GM19455 (cell line): ENCODE data around the gene DPH6.
A peak's percentile ranks its signal among the peaks of the same experiment; 100 is the strongest.

ENCODE experiments used
- ATAC-seq: cut with Tn5 transposase; IDR thresholded peaks from one replicate; pipeline ENCODE4 v1.9.1; 2021; ENCODE audit not compliant: unreplicated experiment

DPH6 gene

DNA sequence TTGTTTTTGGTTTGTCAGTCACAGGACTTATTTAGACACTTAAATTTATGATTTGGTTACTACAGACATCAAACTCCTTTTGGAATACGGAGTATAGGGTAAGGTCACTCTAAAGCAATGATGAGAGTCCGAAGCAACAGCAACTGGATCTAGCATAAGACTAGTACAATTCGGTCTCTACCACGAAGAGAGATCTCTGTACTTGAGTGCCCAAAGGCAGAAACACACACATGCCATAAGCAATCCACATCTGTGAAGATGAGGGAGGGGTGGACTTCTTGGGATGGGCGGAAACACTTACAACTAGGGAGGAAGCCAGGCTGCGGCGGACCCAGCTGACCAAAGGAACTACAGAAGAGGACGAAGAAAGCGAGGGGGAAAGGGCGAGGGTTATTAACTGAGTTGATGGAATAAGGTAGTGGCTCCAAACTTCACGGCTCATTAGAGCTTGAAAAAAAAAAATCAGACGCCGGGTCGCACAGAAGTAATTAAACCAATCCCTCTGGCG lies 595 bp downstream of the DPH6 start:
- ATAC-seq, result peak; percentile 18

DNA sequence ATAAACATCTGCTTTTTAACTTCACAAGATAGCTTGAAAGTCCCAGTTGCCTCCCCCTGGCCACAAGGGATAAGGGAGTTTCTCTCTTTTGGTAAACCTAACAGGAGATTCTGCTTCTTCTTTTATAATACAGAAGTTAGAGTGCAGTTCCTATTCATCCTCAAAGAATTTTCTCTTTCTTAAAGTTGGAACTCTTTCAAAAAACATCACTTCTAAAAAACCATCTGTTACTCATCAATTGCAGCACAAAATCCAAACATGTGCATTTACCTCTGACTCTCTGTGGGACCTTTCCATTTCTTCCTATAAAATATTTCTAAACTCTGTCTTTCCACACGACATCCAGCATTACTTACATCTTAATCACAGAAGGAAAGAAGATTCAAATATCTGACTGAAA lies 5.1 kb downstream of the DPH6 start:
- no peak for ATAC-seq

DNA sequence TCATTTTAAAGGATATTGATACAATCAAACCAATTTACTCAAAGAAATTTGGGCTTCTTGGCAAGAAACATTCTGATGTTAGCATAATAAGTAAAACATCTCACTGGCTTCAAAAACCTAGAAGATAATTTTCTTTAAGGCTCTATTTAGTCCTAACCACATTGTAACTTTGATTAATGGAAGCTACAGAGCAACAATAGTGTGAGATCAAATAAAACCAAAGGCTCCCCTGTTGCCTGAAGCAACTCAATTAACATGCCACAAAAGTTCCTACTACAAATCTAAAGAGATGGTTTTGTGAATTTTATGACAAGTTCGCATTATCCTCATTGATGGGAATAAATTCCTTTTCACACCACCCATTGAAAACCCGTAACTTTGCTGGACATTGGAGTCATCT lies 5.9 kb downstream of the DPH6 start:
- ATAC-seq, result no peak

DNA sequence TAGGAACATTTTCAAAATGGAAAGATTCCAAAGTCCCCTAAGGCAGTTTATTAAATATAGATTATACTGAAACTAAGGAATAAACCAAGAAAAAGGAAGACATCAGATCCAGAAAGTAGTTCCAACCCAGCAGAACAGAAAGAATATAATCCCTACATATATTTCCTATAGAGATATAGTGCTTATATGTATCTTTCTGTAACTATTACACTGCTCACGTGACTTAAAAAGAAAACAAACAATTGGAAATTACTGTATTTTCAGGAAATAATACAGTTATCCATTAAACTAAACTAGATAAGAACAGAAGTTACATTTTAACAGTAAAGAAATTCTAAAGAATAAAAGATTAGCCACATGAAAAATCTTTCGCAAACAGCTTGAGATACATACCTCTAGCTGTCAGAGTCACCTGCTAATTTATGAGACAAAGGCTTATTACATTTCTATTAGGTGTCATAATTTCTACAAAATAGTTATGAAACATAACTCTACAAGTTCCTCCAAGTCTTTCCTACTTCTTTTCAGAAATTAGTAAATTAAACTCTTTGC lies 10.5 kb downstream of the DPH6 start:
- ATAC-seq, result no peak

DNA sequence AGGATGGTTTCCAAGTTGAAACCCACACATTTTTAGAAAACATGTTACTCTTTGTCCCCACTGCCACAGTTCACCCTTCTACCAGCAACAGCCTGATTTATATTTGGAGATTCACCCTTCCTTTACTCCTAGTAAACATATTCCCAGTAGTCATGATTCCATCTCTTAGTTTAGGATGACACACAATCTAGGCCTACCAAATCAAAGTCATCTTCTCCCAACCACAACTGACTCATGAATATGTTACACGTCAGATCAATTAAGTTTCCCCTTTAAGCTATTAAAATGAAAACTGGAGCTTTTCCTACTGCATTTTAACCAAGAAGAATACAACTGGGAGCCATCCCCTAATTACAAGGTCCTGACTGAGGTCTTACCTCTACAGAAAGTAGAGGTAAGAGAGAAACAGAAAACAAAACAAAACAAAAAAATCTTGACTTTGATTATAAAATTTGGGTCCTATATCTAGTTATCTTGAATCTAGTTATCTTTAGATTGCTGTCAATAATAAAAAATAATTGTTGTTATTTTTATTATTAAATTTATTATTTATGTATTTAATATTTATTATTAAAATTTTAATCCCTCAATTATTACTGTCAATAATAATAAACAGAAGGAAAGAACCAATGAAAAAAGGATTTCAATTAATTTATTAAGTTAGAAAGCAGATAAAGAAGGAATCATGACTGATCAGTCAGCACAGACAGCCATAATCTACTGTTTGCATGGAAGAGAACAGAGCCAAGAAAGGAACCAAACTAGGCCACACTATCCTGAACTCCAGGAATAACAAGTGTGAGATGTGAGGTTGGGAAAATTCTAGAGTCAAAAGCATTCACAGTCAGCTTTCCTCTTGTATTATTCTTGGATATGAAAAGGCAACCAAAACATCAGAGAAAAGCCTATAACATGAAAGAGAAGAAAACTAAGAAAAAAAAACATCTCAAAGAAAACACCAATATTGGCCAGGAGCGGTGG lies 12.5 kb downstream of the DPH6 start:
- ATAC-seq, result no peak

DNA sequence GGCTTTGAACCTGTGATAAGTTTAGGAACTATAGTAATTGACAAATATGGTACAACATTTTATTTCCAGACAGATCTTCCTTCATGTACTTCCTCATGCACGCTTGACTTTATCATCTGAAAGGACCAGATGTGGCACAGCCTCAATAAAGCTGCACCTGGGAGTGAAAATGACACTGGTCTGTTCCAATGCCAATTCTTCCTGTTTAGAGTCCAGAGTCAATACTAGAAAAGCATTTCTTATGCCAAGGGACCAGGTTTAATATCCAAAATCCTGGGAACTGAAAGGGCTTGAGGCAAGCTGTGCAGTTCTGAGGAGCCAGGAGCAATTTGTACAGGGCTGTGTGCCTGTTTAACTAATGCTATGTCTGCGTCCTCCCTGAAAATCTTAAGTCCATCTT lies 15.3 kb downstream of the DPH6 start:
- no peak for ATAC-seq

DNA sequence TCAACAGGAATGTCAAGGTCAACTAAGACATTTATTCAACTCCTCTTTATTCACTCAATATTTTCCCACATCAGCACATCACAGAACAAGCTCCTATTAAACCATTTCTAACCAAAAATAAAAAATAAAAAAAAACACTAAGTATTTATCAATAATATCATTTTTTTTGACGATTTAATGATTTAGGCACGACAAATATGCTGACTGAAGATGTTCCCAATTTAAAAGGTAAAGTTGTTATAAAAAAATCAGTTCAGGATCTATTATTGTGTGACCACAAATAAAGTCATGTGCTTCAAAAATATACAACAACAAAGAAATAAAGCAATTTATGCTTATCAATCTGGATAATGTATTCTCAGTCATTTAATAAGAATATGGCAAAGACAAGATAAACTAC lies 16.2 kb downstream of the DPH6 start:
- no peak for ATAC-seq

DNA sequence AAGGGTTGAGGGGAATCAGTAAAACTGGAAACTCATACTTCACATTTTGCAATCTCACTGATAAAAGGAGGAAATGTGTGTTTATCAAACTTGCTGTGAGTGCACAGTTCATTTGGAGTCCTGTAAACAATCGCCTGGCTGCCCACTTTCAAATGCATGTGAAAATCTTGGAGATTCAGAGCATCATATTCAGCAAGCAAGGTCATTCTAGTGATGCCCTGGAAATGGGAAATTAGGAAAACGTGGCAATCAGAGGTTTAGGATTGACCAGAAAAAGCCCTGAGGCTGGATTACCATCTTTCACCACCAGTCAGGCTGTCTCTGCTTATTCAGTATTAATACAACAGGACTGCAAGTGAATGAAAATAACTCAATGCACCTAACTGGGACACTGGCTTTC lies 23.9 kb downstream of the DPH6 start:
- ATAC-seq, result no peak

DNA sequence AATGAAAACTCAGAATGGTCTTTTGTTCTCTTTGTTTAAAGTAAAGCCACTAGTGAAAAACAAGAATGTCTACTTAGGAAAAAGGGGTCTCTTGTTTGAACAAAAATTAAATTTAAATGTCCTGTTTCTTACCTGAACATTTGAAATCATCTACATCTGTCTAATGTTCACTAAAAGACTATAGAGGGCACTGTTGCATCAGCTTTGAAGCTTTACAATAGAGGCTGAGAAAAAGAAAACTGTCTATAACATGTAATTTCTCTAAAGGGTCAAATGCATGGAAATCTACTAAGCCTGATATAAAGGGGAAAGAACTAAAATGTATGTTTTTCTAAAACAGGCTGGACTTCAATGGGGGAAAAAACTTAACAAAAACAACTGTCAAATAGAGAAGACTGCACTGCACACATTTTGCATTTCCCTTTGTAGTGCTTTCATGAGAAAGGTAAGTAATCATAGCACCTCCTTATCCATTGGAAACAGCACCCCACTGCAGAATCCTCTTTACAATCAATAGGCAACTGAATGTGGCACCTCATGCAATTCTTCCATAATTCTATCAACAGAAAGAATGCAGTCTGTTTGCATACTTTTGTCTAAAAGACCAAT lies 26.3 kb downstream of the DPH6 start:
- peak; percentile 78 for ATAC-seq

DNA sequence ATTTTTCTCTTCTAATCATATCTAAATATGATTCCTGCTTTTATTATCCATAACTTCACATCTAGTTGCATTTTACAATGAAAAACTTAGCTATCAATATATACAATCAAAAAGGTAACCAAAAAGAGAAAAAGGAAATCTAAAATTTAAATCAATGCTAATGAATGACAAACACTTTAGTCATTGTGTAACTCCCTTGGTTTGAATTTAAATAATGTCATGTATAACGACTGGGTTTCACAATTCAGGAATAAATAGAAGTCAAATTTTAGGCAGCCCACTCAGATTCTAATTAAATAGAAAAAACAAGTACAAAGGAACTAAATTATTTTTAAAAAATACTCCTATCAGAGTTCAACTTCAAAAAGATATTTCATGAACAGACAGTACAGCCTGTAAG lies 26.9 kb downstream of the DPH6 start:
- no peak for ATAC-seq

DNA sequence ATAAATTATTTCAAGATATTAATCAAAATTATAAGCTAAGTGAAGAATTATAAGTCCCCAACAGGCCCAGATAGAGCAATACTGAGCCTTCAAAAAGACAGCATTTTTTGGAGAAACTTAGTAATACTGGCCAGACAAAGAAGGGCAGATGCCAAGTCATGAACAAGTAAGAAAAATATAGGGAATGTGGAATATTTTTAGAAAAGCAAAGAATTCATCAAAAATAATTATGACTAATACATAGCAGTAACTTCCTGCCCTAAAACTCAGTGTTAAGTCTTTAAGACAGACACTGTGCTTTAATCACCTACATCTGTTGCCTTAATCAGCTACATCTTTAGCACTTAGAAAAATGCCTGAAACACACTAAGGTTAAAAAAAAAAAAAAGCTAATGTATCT lies 31.2 kb downstream of the DPH6 start:
- no peak for ATAC-seq

DNA sequence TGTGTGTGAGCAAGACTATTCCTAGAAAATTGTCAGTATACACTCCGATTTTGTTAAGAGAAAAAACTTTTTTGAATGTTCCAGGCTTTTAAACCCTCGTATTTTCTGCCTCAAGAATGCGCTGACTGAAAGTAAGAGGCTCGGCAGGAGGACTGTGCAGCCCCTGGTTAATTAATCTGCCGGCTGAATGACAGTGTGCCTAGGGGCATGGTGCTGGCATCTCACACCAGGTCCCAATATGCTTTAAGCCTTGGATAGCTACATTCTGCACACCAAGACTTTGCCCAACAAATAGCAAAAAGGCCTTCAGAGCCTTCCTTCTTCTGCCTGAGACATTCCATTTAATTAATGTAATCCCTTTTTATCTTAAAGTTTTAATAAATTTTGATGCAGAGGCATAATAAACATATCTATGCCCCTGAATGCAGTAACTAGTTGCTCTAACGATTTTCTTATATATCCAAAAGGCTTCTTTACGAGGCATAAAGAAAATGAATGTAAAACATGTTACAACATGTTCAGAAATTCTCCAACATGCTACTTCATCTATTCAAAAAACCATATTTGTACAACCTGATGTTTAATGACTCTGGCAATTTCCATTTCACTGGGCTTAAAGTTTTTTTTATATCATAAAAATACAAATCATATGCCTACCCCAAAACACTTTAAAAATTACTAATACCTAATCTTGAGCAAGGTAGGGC lies 37.9 kb downstream of the DPH6 start:
- no peak for ATAC-seq

DNA sequence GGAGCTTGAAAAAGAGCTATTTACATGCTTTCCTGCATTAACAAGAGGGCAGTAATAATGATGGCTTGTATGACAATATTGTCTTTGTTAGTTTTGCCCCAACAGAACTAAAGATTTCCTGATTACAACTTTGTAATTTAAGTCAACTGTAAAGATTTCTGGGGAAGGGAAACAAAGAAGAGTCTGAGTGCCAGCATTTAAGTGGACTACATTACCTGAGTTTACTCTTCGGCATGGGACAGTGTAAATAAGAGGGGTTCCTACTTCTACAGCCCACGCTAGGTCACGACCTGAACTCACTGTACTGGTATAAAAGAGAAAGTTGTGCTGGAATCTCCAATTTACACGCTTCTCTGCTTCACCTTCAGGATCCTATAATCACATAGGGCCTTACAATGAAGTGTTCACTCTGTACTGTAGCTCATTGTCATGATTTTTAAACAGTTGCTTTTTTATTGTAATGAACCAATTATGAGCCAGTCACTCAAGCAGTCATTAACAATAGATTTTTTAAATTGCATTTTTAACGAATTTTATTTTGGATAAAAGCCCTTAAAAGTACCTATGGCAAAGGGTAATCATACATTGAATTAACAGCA lies 39.6 kb downstream of the DPH6 start:
- ATAC-seq, result no peak

DNA sequence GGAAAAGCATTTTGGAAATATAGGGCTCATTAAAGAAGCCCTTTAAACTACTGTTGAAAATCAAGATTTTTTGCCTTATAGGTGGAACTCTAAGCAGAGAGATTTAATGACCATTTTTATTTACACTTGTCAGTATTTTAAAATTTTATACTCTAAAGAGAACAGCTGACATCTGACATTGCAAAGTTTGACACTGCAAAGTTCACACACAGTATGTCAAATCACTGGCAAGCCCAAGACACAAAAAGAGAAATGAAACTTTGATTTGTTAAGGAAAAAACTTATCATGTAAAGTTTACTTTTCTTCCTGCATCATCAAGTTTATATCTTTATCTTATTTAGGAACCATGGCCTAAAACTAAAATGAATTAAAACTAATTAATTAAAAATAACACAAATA lies 40.2 kb downstream of the DPH6 start:
- no peak for ATAC-seq

DNA sequence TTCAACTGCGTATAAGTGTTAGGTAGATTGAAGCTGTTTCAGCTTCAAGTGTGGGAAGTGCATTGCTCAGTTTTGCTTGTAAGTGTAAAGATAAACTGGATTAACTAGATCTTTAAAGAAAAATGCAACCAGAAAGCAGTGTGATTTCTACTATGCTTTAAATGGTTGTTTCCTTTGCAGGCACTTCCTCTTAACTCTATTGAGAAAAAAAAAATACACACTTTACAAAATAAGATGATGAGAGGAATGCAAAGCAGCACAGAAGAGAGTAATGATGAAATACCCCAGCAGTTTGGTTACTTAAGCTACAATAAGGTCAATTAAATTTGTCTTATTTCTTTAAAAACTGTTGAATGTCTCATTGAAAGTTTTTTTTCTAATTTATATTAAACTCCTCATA lies 40.8 kb downstream of the DPH6 start:
- no peak for ATAC-seq

DNA sequence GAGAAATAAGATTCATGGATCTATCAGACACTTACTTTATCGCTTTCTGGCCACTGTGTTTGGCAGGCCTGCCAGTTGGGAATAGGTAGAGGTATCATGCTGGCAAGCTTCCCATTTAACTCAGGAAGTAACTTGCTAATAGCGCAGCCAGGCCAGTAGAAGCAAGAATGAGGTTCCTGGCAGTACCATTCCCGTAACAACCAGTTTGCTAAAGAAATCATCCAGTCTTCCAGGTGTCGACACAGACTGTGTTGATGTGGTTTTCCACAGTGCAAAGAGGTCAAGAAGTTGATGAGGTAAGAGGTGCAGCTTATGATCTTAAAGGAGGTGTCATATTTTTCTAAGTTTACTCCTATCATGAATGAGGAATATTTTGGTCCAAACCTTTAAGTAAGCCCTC lies 46.2 kb downstream of the DPH6 start:
- ATAC-seq, result no peak

DNA sequence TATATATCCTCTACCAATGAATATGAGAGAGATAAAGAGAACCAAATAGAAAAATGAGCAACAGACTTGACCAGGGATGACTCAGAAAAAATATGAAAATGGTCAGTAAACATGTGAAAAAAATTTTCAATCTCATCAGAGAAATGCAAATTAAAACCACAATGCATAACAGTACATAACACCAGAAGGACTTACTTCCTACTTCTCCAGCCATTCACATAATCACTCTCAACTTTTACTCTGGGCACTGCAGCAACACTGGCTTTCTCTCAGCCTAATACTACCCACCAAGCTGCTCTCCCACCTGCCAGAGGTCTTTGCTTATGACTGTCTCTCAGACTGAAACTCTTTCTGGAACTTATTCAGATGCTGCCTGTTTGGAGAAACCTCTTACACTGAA lies 49.4 kb downstream of the DPH6 start:
- ATAC-seq, result peak; percentile 99

DNA sequence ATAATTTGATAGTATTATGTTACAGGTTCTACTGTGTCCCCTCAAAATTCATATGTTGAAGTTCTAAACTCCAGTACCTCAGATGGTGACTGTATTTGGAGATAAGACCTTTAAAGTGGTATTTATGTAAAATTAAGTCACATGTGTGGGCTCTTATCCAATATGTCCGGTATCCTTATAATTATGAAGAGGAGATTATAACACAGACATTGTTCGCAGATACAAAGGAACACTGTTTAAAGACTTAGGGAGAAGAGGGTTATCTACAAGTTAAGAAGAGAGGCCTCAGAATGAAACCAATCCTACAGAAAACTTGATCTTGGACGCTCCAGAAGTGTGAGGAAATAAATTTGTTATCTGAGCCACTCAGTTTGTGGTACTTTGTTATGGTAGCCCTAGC lies 50.9 kb downstream of the DPH6 start:
- no peak for ATAC-seq

DNA sequence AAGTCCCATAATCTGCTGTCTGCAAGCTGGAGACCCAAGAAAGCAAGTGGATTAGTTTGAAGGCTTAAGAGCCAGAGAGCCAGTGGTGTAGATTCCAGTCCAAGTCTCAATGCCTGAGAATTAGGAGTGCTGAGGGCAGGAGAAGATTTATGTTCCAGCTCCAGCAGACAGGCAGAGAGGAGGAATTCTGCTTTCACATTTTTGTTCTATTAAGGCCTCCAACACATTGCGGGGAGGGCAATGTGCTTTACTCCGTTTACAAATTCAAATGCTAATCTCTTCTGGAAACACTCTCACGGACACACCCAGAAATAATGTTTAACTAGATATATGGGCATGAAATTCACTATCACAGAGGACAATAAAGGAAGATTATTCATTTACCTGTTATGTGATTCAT lies 54.0 kb downstream of the DPH6 start:
- no peak for ATAC-seq

DNA sequence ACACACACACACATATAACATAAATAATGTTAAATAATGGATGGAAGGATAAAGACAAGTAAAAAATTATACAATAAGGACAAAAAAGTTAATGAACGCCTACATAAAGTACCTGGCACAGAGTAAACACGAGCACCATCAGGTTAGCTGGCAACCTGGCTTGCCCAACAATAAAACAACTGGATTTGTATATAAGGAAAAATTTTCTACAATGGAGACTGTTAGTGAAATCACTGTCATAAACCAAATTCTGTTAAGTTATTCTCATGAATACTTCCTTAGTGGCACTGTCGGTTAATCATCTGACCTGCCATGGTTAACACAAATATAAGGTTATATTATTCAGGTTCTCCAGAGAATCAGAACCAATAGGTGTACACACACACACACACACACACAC lies 54.8 kb downstream of the DPH6 start:
- no peak for ATAC-seq

DNA sequence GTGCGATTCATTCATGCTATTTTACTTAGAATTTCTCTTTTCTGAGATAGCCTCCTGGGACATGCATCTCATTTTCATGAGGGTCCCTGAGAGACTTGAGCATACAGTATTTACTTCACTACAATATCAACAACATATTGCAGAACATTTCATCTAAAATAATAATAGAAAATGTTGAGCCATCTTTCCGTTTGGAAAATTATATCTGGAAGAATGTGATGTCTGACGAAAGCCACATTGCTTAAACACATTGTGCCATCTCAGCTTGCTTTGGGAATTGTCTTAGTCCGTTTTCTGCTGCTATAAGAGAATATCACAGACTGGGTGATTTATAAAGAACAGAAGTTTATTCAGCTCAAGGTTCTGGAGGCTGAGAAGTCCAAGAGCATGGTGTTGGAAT lies 55.5 kb downstream of the DPH6 start:
- ATAC-seq, result no peak
